ENCODE results near the gene MICU1.
A peak's percentile ranks its signal among the peaks of the same experiment; 100 is the strongest.
"Not testable (repeated sequence)": the region's sequence is repeated elsewhere in the genome, so short reads cannot be mapped to it uniquely, and the experiment has no call there.

Gene MICU1

GRCh38 chr10:72389014-72389413 is 236.9 kb downstream of the MICU1 start:
- DNase-seq (ENCODE audit: low read depth) = no peak
- in situ Hi-C loops (cut with HindIII; ENCODE audit: low sequenced_read_pairs) = no loop called here
- no peak for TF ChIP-seq CTCF (IDR thresholded peaks at IDR 0.05; ENCODE audit: low read depth, low read length, missing control alignments)
- H3K4me3 ChIP-seq (ENCODE audit: low read depth, low read length) = no peak overlapping the region

GRCh38 chr10:72388062-72388461 is 237.8 kb downstream of the MICU1 start:
- DNase-seq (ENCODE audit: low read depth) = no peak
- no peak overlapping the region for H3K4me3 ChIP-seq (ENCODE audit: low read depth, low read length)
- no peak for TF ChIP-seq CTCF (IDR thresholded peaks at IDR 0.05; ENCODE audit: low read depth, low read length, missing control alignments)
- in situ Hi-C loops (cut with HindIII; ENCODE audit: low sequenced_read_pairs) = no loop called here

- DNase-seq (ENCODE audit: low read depth) = no peak
- in situ Hi-C loops (cut with HindIII; ENCODE audit: low sequenced_read_pairs) = no loop called here
- no peak for TF ChIP-seq CTCF (IDR thresholded peaks at IDR 0.05; ENCODE audit: low read depth, low read length, missing control alignments)
- H3K4me3 ChIP-seq (ENCODE audit: low read depth, low read length) = no peak overlapping the region
Observed at GRCh38 chr10:72386916-72387586, 238.8 kb downstream of the MICU1 start.

GRCh38 chr10:72385724-72386123 is 240.2 kb downstream of the MICU1 start:
- in situ Hi-C loops (cut with HindIII; ENCODE audit: low sequenced_read_pairs) = no loop called here
- DNase-seq (ENCODE audit: low read depth) = no peak
- TF ChIP-seq CTCF (IDR thresholded peaks at IDR 0.05; ENCODE audit: low read depth, low read length, missing control alignments) = no peak
- no peak overlapping the region for H3K4me3 ChIP-seq (ENCODE audit: low read depth, low read length)

- in situ Hi-C loops (cut with HindIII; ENCODE audit: low sequenced_read_pairs); DNase-seq (ENCODE audit: low read depth); H3K4me3 ChIP-seq (ENCODE audit: low read depth, low read length): not testable (repeated sequence)
Observed at GRCh38 chr10:72384982-72385381, 240.9 kb downstream of the MICU1 start.

- no peak for TF ChIP-seq CTCF (IDR thresholded peaks at IDR 0.05; ENCODE audit: low read depth, low read length, missing control alignments)
- in situ Hi-C loops (cut with HindIII; ENCODE audit: low sequenced_read_pairs) = no loop called here
- no peak overlapping the region for H3K4me3 ChIP-seq (ENCODE audit: low read depth, low read length)
- no peak for DNase-seq (ENCODE audit: low read depth)
Observed at GRCh38 chr10:72379776-72380175, 246.1 kb downstream of the MICU1 start.

GRCh38 chr10:72379062-72379461 is 246.8 kb downstream of the MICU1 start:
- in situ Hi-C loops (cut with HindIII; ENCODE audit: low sequenced_read_pairs) = no loop called here
- TF ChIP-seq CTCF (IDR thresholded peaks at IDR 0.05; ENCODE audit: low read depth, low read length, missing control alignments) = no peak
- peak; percentile 64 for DNase-seq (ENCODE audit: low read depth)
- no peak overlapping the region for H3K4me3 ChIP-seq (ENCODE audit: low read depth, low read length)

All from astrocyte of the cerebellum (primary cell).